Upper lobe of left lung (tissue), 4 donors: ENCODE results near the gene PKMYT1.

Experiments used
- CTCF ChIP-seq, 6 experiments: fragments of 450-650 bp in 4 of 6; fragments of 200-600 bp in 2 of 6; sonication (generic) in 2 of 6; IDR thresholded peaks; one replicate each; pipeline ENCODE4 v1.5.1; 2016 to 2019; ENCODE audit warnings: antibody characterized with exemption in 6 of 6
- EP300 ChIP-seq, 4 donors: sonication (generic); formaldehyde crosslinking; IDR thresholded peaks; one replicate each; pipeline ENCODE4 v1.5.1; 2017; ENCODE audit warnings: antibody characterized with exemption in 4 of 4, control low read depth in 2 of 4
- POLR2A ChIP-seq, 4 donors: fragments of 450-650 bp; IDR thresholded peaks; one replicate each; pipeline ENCODE4 v1.5.1; 2016 to 2017; ENCODE audit warnings: antibody characterized with exemption in 4 of 4, mild to moderate bottlenecking in 2 of 4
- POLR2AphosphoS5 ChIP-seq, 2 donors: sonication (generic); formaldehyde crosslinking; IDR thresholded peaks; one replicate each; pipeline ENCODE4 v1.5.1; 2017; ENCODE audit warnings: antibody characterized with exemption in 2 of 2

GRCh38 chr16:2929693-2930092 is 50.6 kb downstream of the PKMYT1 start:
- TF ChIP-seq CTCF (IDR thresholded peaks at IDR 0.05) (no peak), POLR2AphosphoS5 (IDR thresholded peaks at IDR 0.05) (no peak), POLR2A (IDR thresholded peaks at IDR 0.05) (no peak), EP300 (IDR thresholded peaks at IDR 0.05) (no peak)
